ENCODE results near the gene PLEKHF1.

The PLEKHF1 gene

DNA sequence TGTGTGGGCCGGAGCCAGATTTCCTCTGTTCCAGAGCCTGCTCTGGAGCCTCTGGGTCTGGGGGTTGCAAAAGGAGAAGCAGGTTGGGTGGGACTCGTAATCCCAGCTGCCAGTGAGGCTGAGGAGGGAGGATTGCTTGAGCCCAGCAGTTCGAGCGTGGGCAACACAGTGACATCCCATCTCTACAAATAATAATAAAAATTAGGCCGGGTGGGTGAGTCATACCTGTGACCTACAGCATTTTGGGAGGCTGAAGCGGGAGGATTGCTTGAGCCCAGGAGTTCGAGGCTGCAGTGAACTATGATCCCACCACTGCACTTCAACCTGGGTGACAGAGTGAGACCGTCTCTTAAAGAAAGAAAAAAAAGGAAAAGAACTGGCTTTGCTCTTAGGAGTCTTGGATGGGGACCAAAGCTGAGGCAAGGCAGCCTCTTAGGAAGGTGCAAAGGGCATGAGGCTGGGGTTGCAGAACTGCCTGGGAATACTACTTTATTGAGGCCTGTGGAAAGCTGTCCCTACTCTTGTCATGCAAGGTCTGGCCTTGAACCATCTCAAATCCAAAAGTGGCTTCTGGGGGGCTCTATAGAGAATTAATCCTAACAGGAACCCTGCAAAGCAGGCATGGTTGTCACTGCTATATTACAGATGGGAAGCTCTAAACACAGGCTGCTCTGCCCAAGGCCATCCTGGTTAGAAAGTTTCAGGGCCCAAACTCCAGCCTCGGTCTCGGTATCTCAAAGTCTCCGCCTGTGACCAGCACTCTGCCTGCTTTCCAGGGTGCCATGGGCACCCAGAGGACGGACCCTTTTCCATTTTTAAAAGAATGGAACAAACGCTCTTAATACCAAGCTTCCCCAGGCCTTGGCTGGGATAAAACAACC lies 50.7 kb downstream of the PLEKHF1 start:
- peaks cover 7 to 46% (median 45%) of the 10 kb centered on the region in 4 experiments for H3K4me1 ChIP-seq (ENCODE audit: control extremely low read depth in 1 of 4, control insufficient read depth in 4 of 4, insufficient read depth in 4 of 4, low read length in 3 of 4)
- ChIA-PET POLR2A (interaction anchor here (1.1 kb wide), 1 partner anchor 110 kb away, joined by 6 read pairs; the partner anchor contains the start of gene POP4), CTCF (interaction anchor here (0.7 to 9.6 kb wide), 16 partner anchors 9 to 106 kb away, joined by 3 to 113 read pairs (median 6); partner anchors contain the start of genes PLEKHF1 and POP4)
- WGBS (ENCODE audit: insufficient coverage): 57% methylated on average over 9 of the region's 13 CpGs
- H3K27ac ChIP-seq (ENCODE audit: insufficient read depth in 1 of 2, low read depth in 1 of 2, low read length in 2 of 2, poor library complexity in 1 of 2, severe bottlenecking in 2 of 2): peak overlapping the region; percentile 74 to 90
- peak overlapping the region; percentile 73 to 93 (median 84) for H3K4me3 ChIP-seq (ENCODE audit: control insufficient read depth in 1 of 7, extremely low read depth in 1 of 7, insufficient read depth in 4 of 7, low read depth in 2 of 7, low read length in 6 of 7)
- no peak for DNase-seq
- no peaks in the 10 kb centered on the region for H3K27me3 ChIP-seq (replicated peaks in 2 of 5; ENCODE audit: control insufficient read depth in 4 of 5, insufficient read depth in 5 of 5, low read length in 4 of 5)
- H3K36me3 ChIP-seq (ENCODE audit: control insufficient read depth in 4 of 4, insufficient read depth in 4 of 4, low read length in 3 of 4): peaks cover 0 to 3% (median 0%) of the 10 kb centered on the region in 4 experiments
- H3K9me3 ChIP-seq (ENCODE audit: control extremely low read depth in 1 of 5, control insufficient read depth in 4 of 5, insufficient read depth in 2 of 5, low read depth in 1 of 5, low read length in 4 of 5): no peaks in the 10 kb centered on the region

GRCh38 chr19:29717051-29717450 lies 51.8 kb downstream of the PLEKHF1 start:
- H3K27ac ChIP-seq (ENCODE audit: insufficient read depth in 1 of 2, low read depth in 1 of 2, low read length in 2 of 2, poor library complexity in 1 of 2, severe bottlenecking in 2 of 2): no peak overlapping the region
- DNase-seq: no peak
- H3K36me3 ChIP-seq (ENCODE audit: control insufficient read depth in 4 of 4, insufficient read depth in 4 of 4, low read length in 3 of 4): peaks cover 0 to 3% (median 0%) of the 10 kb centered on the region in 4 experiments
- 95% methylated on average over 14 of the region's 16 CpGs for WGBS (ENCODE audit: insufficient coverage)
- POLR2A ChIA-PET: interaction anchor here (1.1 kb wide), 1 partner anchor 111 kb away, joined by 6 read pairs; the partner anchor contains the start of gene POP4
- no peaks in the 10 kb centered on the region for H3K9me3 ChIP-seq (ENCODE audit: control extremely low read depth in 1 of 5, control insufficient read depth in 4 of 5, insufficient read depth in 2 of 5, low read depth in 1 of 5, low read length in 4 of 5)
- no peaks in the 10 kb centered on the region for H3K27me3 ChIP-seq (replicated peaks in 2 of 5; ENCODE audit: control insufficient read depth in 4 of 5, insufficient read depth in 5 of 5, low read length in 4 of 5)
- no peak overlapping the region for H3K4me3 ChIP-seq (ENCODE audit: control insufficient read depth in 1 of 7, extremely low read depth in 1 of 7, insufficient read depth in 4 of 7, low read depth in 2 of 7, low read length in 6 of 7)
- CTCF ChIA-PET: interaction anchor here (0.9 to 9.6 kb wide), 14 partner anchors 9 to 247 kb away, joined by 3 to 113 read pairs (median 7); partner anchors contain the start of genes PLEKHF1 and POP4
- H3K4me1 ChIP-seq (ENCODE audit: control extremely low read depth in 1 of 4, control insufficient read depth in 4 of 4, insufficient read depth in 4 of 4, low read length in 3 of 4): peaks cover 7 to 37% (median 35%) of the 10 kb centered on the region in 4 experiments

GRCh38 chr19:29724102-29724641 lies 58.9 kb downstream of the PLEKHF1 start:
- Histone ChIP-seq H3K27ac (ENCODE audit: insufficient read depth in 1 of 2, low read depth in 1 of 2, low read length in 2 of 2, poor library complexity in 1 of 2, severe bottlenecking in 2 of 2) (no peak overlapping the region), H3K9me3 (ENCODE audit: control extremely low read depth in 1 of 5, control insufficient read depth in 4 of 5, insufficient read depth in 2 of 5, low read depth in 1 of 5, low read length in 4 of 5) (no peaks in the 10 kb centered on the region), H3K4me3 (ENCODE audit: control insufficient read depth in 1 of 7, extremely low read depth in 1 of 7, insufficient read depth in 4 of 7, low read depth in 2 of 7, low read length in 6 of 7) (peak overlapping the region in 6 of 7 experiments; percentile 29 to 58 (median 45)), H3K4me1 (ENCODE audit: control extremely low read depth in 1 of 4, control insufficient read depth in 4 of 4, insufficient read depth in 4 of 4, low read length in 3 of 4) (peaks cover 0 to 16% (median 14%) of the 10 kb centered on the region in 4 experiments), H3K36me3 (ENCODE audit: control insufficient read depth in 4 of 4, insufficient read depth in 4 of 4, low read length in 3 of 4) (no peaks in the 10 kb centered on the region), H3K27me3 (replicated peaks in 2 of 5; ENCODE audit: control insufficient read depth in 4 of 5, insufficient read depth in 5 of 5, low read length in 4 of 5) (no peaks in the 10 kb centered on the region)
- 2% methylated on average over 26 of the region's 39 CpGs for WGBS (ENCODE audit: insufficient coverage)
- ChIA-PET CTCF (interaction anchor here (1.5 to 3.4 kb wide), 2 partner anchors 59 to 150 kb away, joined by 4 to 12 read pairs; partner anchors contain the start of gene PLEKHF1), POLR2A (no interaction called here)
- peak; percentile 35 to 80 (median 72) for DNase-seq

GRCh38 chr19:29724746-29725145 lies 59.5 kb downstream of the PLEKHF1 start:
- H3K4me3 ChIP-seq (ENCODE audit: control insufficient read depth in 1 of 7, extremely low read depth in 1 of 7, insufficient read depth in 4 of 7, low read depth in 2 of 7, low read length in 6 of 7): peak overlapping the region in 5 of 7 experiments; percentile 28 to 58 (median 46)
- no peaks in the 10 kb centered on the region for H3K36me3 ChIP-seq (ENCODE audit: control insufficient read depth in 4 of 4, insufficient read depth in 4 of 4, low read length in 3 of 4)
- no peak overlapping the region for H3K27ac ChIP-seq (ENCODE audit: insufficient read depth in 1 of 2, low read depth in 1 of 2, low read length in 2 of 2, poor library complexity in 1 of 2, severe bottlenecking in 2 of 2)
- H3K4me1 ChIP-seq (ENCODE audit: control extremely low read depth in 1 of 4, control insufficient read depth in 4 of 4, insufficient read depth in 4 of 4, low read length in 3 of 4): peaks cover 0 to 16% (median 14%) of the 10 kb centered on the region in 4 experiments
- H3K27me3 ChIP-seq (replicated peaks in 2 of 5; ENCODE audit: control insufficient read depth in 4 of 5, insufficient read depth in 5 of 5, low read length in 4 of 5): no peaks in the 10 kb centered on the region
- CTCF ChIA-PET: interaction anchor here (0.6 to 3.4 kb wide), 4 partner anchors 11 to 149 kb away, joined by 3 to 12 read pairs (median 5); partner anchors contain the start of gene PLEKHF1
- H3K9me3 ChIP-seq (ENCODE audit: control extremely low read depth in 1 of 5, control insufficient read depth in 4 of 5, insufficient read depth in 2 of 5, low read depth in 1 of 5, low read length in 4 of 5): no peaks in the 10 kb centered on the region
- 85% methylated on average over 13 of the region's 14 CpGs for WGBS (ENCODE audit: insufficient coverage)
- DNase-seq: no peak
- POLR2A ChIA-PET: no interaction called here
